Brain pericyte (primary cell): ENCODE measurements around the gene CD8B2.
"Not testable (repeated sequence)": the region's sequence is repeated elsewhere in the genome, so short reads cannot be mapped to it uniquely, and the experiment has no call there.

Source experiments
- DNase-seq: peaks from one replicate; pipeline ENCODE4 v3.0.0-alpha.2; 2012; ENCODE audit warnings: low read depth, low spot score

The CD8B2 gene

DNA sequence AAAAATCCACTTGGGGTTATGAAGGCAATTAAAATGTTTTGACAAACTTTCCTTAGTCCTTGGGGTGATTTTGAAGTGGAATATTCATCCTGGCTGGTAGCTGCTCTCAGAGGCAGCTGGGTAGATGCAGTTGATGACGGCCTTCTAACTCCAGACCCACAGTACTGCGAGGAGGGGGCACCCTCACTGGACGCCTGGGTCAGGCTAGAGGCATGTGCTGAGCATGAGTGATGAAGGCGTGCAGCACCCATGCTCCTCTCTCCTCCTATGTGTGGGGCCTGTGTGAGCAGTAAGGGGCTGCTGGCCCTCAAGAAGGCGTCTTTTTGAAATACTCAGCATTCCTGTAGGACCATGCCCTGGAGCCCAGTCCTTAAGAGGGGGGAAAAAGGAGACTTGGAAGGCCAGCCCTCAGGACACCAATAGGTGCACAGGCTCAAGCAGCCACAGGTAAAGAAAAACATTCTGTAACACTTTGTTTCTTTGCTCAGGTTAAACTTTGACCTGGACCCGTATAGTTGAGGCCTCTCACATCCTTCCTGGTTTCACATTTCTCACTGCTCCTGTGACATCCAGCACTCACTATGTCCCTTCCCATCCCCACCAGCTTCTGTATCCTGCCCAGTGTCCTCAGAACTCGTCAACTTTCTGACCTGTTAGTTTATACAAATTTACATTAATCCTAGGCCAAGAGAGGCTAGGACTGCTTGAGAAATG is 64.4 kb downstream of the CD8B2 start:
- no peak for DNase-seq

DNA sequence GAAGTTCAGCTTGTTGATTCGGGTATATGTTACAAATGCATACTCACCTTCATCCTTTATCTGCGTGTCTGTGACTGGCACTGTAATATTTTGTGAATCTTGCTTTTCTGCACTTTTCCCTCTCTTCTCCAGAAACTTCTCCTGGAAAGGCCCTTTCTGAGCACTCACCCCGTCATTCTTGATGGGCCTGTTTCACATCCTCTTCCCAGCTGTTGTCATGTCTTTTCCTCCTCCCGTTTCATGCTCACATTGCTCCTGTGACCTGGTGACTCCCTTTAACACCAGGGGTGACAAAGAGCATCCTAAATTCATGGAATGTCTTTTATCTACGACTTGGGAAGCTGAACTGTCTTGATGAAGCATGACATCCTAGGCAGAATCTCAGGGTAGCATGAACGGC is 65.8 kb downstream of the CD8B2 start:
- DNase-seq: no peak

DNA sequence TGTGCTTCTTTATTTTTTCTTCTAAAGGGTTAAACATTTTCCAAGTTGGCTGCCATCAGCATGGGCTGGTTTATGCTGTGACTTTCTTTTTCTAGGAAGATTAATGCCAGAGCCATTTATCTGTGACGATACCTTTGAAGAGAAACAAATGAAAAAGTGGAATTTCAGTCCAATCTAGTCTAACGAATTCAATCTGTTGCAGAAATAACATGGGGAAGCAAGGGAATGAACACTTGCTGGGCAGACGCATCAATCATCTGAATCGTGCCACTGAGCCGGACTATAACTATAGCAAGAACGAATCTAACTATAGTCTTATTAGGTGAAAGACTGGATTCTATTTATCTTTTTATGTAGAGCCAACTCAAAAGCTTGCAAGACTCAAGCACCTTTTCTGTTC is 66.2 kb downstream of the CD8B2 start:
- no peak for DNase-seq

DNA sequence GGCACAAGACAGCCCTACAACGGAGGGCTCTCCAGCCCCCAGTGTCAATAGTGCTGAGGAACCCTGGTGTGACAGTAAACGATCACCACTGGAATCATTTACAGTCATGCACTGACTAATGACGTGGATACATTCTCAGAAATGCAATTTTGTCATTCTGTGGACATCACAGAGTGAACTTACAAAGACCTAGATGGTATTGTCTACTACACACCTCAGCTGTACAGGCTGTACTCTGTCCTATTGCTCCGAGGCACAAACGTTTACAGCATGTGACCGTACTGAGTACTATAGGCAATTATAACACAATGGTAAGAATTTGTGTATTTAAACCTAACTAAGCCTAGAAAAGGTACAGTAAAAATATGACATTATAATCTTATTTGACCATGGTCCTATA is 67.2 kb downstream of the CD8B2 start:
- DNase-seq: no peak

DNA sequence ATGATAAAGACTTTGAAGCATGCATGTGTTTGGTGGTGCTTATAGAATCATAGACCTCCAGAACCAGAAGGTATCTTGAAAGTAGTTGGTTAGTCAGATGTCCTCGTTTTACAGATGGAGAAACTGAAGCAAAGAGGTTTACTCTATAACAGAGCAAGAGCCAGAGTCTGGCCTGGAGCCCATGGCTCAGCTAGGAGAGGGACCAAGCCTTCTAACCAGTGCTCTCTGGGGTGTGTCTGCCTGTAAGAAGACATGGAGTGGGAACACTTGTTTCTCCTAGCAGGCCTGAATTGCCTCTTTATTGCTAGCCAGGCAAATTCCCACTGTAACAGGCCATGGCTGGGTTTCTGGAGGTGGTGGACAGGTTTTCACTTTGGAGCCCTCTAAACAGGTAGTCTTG is 67.9 kb downstream of the CD8B2 start:
- no peak for DNase-seq

DNA sequence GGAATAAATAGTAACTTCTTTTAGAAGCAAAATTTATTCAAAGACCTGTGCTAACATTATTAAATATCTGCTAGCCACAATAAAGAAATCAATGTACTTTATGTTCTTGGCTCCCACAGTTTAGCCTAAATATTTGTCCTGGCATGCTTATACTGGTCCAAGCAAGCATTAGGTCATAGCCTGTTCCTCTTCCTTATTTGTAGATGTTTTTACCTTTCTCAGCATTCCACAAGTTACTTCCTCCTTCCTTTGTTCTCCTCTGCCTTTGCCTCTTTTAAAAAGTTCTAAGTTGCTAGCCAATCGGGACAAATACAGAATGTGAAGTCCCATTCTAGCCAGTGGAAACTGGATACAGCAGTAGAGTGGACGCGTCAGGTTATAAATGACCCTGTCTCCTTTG is 72.6 kb downstream of the CD8B2 start:
- DNase-seq: not testable (repeated sequence)

DNA sequence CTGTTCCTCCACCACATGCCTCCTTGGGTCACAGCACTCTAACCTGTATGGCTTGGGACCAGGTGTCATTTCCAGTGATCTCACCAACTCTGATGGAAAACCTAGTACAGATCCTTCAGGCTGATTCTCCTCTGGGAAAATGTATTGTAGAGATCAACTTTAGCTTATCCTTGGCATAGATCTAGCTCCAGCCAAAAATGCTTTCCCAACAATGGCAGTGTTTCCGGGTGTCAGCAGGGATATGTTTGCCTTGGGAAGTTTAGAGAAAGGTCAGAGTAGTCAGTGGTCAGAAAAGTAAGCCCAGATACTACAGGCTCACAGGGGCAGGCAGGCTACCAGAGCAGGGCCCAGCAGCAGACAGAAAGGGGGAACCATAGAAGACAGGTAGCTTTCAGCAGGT is 73.6 kb downstream of the CD8B2 start:
- no peak for DNase-seq

DNA sequence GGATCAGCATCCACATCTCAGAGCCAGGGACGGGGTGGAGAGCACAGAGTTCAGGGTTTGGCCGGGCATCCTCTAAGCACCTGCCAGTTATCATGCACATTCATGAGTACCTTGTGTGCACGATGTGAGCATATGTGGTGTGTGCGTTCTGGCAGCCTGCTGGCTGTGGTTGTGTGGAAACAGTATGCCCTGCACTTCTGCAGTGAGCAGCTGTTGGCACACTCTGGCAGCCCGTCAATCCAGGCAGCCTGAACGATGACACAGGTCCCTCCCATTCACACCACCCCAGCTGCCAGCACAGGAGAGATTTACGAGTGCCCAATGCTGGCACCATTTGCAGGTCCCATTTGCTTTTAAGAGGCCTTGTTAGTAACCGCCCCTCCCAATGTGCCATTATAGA is 74.2 kb downstream of the CD8B2 start:
- DNase-seq: no peak

DNA sequence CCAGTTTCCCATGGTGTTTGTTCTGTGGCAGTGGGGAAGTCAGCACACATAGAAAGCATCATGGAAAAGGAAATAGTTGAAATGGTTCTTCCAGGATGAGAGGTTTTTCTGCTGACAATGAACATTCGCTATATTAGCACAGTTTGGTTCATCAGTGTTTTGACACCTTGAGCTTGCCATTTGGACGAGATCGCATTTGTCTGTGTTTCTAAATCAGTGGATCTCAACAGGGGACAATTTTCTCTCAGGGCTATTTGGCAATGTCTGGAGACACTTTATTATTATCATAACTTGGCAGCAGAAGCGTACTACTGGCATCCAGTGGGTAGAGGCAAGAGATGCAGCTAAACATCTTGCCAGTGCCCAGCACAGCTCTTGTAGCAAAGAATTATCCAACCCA is 74.6 kb downstream of the CD8B2 start:
- DNase-seq: no peak

DNA sequence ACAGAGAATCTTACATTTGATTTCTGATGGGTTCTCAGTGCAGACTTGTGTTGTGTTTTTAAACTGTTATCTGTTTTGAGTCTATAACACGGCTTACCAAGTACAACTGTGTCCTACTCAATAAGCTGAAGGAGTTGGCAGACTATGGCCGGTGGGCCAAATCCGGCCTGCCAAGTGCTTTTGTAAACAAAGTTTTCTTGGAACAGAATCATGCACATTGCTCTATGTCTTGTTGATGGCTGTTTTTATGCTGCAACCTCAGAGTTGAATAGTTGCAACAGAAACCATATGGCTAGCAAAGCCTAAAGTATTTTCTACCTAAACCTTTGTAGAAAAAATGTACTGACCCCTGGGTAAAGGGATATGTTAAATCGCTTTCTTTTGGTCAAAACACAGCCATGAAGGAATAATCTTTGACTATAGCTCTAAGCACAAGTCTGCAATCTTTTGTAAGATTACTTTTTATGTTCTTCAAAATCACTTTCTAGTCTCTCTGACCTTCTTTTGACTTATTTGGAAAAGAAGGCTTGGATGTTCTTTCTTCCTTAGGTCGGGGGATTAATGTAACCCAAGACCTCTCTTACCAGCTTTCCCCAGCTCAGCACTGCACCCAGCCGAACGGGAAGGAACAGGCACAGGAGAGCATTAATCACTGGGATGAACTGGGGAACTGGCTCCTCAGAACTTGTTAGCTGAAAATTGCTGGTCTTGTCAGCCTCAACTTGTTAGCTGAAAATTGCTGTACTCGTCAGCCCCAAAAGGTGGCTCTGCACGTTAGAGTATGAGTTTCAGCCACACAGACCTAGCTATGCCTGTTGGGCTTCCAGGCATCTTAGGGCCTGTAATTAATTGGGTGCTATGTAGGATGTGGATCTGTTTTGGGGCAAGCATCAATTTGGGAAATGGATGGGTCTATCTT is 75.4 kb downstream of the CD8B2 start:
- no peak for DNase-seq

DNA sequence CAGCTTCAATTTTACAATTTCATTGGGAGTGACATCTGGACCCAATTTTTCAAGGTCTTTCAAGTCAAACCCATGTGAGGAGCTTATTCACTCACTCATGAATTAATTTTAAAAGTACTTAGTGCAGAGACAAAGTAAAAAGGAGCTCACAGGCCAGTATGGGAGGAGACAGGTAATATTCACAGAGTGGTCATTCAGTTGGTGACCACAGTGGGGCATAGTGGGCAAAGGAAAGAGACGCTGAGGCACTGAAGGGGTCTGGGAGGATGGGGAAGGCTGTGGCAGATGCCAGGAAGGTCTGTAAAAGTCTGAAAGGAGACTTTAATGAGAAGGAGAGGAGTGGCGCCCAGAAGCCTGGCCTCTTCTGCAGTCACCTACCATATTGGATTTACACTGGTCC is 76.0 kb downstream of the CD8B2 start:
- DNase-seq: no peak

DNA sequence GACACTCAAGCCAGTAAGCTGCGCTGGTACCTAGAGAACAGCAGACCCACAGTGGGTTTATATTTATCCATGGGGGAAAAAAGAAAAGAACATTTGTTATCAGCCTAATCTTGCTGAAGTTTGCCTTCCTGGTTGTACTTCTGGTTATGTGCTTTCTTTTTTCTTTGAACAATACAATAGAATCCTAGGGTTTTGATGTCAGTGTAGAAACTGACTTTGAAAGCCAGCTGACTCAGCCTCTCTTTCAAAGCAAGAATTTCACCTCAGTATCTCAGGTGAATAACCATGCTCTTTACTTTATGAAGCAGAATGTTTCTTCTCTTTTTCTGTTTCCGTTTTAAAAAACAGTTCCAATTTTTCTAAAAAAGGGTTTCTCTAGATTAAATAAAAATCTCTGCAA is 78.4 kb downstream of the CD8B2 start:
- no peak for DNase-seq

DNA sequence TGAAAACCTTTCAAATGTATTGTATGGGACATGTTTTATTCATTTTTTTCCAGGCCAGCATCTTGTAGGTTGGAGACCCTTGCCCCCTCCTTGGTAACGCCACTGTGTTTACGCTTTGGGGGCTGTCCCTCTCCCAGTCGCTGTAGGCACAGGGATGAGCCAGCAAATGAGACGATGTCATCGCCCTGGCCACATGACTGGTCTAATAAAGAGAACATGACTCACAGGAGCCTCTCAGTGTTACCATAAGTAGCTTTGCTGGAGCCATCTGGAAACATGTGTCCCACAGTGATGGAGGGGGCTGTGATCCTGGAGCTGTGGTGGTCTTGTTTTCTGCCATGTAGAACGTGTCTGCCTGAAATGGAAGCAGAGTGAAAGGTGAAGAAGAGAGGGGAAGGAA is 78.9 kb downstream of the CD8B2 start:
- no peak for DNase-seq

DNA sequence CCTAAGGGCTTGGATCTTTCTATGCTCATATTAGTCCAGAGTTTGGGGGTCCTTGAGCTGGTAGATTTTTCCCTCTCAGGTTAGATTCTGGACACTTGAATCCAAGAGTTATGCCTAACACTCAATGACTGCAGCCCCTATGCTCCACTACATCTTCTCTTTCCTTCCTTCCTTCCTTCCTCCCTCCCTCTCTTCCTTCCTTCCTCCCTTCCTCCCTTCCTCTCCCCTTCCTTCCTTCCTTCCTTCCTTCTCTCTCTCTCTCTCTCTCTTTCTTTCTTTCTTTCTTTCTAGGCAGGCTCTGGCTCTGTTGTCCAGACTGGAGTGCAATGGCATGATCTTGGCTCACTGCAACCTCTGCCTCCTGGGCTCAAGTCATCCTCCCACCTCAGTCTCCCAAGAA is 79.3 kb downstream of the CD8B2 start:
- DNase-seq: not testable (repeated sequence)

DNA sequence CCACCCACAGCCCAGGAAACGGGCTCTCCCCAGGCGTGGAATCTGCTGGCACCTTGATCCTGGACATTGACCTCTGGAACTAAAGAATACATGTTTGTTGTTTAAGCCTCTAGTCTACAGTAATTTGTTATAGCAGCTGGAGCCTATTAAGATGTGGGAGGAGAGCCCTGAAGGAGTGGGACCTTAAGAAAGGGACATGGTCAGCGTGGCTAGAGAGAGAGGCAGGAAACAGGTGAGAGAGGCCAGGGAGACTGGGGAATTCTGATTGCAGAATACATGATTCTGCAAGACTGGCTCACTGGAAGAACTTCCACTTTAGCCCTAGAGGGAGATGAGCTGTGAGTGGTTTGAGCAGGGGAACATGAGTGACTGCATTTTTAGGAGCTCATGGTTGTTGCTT is 83.2 kb downstream of the CD8B2 start:
- no peak for DNase-seq
